ENCODE measurements around the gene TMEM63B. TPM values are rescaled to one million over a fixed set of nuclear protein-coding genes. Genes with fewer than 3 reads are reported as not detected.

TMEM63B gene
- total RNA-seq, 2 donors from 2014 or later: 64.6 to 65.2 TPM

- peak overlapping the region; percentile 22 for H3K4me3 Mint-ChIP-seq
- H3K36me3 Mint-ChIP-seq (ENCODE audit: low read depth): peaks cover 10% of the 10 kb centered on the region
- H3K4me1 Mint-ChIP-seq: peaks cover 17% of the 10 kb centered on the region
- Histone ChIP-seq H3K27me3 (ENCODE audit: control insufficient read depth, insufficient read depth, low read length, poor library complexity, severe bottlenecking) (no peaks in the 10 kb centered on the region), H3K9ac (ENCODE audit: extremely low read depth, low read length, poor library complexity, severe bottlenecking) (no peak overlapping the region), H3K4me3 (ENCODE audit: low read length) (no peak overlapping the region), H3K9me3 (ENCODE audit: control insufficient read depth, low read length) (no peaks in the 10 kb centered on the region), H3K27ac (ENCODE audit: low read depth, low read length) (no peak overlapping the region), H3K4me1 (ENCODE audit: control insufficient read depth, insufficient read depth, low read length) (no peaks in the 10 kb centered on the region), H3K36me3 (ENCODE audit: control insufficient read depth, insufficient read depth, low read length) (peaks cover 5% of the 10 kb centered on the region)
- peak; percentile 72 for DNase-seq
- 84 to 89% methylated on average over 6 to 9 of the region's 9 CpGs for WGBS, 2 experiments (ENCODE audit: insufficient coverage in 1 of 2, insufficient read length in 1 of 2)
- H3K9me3 Mint-ChIP-seq: no peaks in the 10 kb centered on the region
- H3K27me3 Mint-ChIP-seq (ENCODE audit: insufficient read depth): no peaks in the 10 kb centered on the region
- peak overlapping the region; percentile 32 for H3K27ac Mint-ChIP-seq
- TF ChIP-seq CTCF (conservative IDR thresholded peaks at IDR 0.05): no peak
These were observed 29.3 kb downstream of the TMEM63B start for GRCh38 chr6:44156494-44157151.

DNA sequence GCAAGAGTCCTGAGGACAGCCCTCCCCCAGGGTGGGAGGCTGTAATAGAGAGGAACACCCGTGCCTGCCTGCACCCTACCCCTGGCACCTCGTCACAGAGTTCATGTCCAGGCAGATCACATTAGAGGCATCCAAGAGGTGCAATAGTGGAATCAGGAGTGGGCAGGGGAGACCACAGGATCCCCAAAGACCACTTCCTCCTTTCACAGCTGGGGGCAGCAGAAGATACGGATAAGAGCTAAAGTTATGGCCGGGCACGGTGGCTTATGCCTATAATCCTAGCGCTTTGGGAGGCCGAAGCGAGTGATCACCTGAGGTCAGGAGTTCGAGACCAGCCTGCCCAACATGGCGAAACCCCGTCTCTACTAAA lies 29.8 kb downstream of the TMEM63B start:
- peaks cover 17% of the 10 kb centered on the region for H3K4me1 Mint-ChIP-seq
- H3K9ac ChIP-seq (ENCODE audit: extremely low read depth, low read length, poor library complexity, severe bottlenecking): no peak overlapping the region
- 87 to 90% methylated on average over 8 to 11 of the region's 11 CpGs for WGBS, 2 experiments (ENCODE audit: insufficient coverage in 1 of 2, insufficient read length in 1 of 2)
- H3K9me3 Mint-ChIP-seq: no peaks in the 10 kb centered on the region
- H3K27me3 ChIP-seq (ENCODE audit: control insufficient read depth, insufficient read depth, low read length, poor library complexity, severe bottlenecking): no peaks in the 10 kb centered on the region
- no peaks in the 10 kb centered on the region for H3K27me3 Mint-ChIP-seq (ENCODE audit: insufficient read depth)
- H3K36me3 ChIP-seq (ENCODE audit: control insufficient read depth, insufficient read depth, low read length): peaks cover 5% of the 10 kb centered on the region
- no peak overlapping the region for H3K27ac ChIP-seq (ENCODE audit: low read depth, low read length)
- no peaks in the 10 kb centered on the region for H3K9me3 ChIP-seq (ENCODE audit: control insufficient read depth, low read length)
- no peaks in the 10 kb centered on the region for H3K4me1 ChIP-seq (ENCODE audit: control insufficient read depth, insufficient read depth, low read length)
- peak overlapping the region; percentile 32 for H3K27ac Mint-ChIP-seq
- no peak for TF ChIP-seq CTCF (conservative IDR thresholded peaks at IDR 0.05)
- no peak for DNase-seq
- H3K4me3 Mint-ChIP-seq: no peak overlapping the region
- H3K36me3 Mint-ChIP-seq (ENCODE audit: low read depth): peaks cover 10% of the 10 kb centered on the region
- no peak overlapping the region for H3K4me3 ChIP-seq (ENCODE audit: low read length)

DNA sequence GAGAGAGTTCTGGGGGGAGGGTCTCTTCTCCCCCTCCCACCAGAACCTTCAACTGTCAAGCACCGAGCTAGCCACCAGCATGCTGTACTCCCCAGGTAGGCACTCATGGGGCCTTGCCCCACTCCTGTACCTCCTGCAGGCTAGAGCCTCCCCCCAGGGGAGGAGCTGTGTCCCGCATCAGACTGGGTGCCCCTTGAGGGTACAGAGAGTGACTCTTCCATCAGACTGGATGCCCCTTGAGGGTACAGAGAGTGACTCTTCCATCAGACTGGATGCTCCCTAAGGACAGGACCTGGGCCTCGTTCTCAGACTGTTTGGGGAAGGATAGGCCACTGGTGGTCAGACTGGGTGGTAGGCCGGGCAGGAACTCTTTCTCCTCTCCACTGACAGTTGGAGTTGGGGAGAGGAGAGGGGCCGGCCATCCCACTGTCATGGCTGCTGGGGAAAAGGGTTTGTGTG lies 31.4 kb downstream of the TMEM63B start, which contains the start of gene CAPN11:
Gene CAPN11 (plus strand): TSS at position 51 of the 459 bp plus-strand sequence. CDS start 29 bp downstream, at position 80.
- no peak for TF ChIP-seq CTCF (conservative IDR thresholded peaks at IDR 0.05)
- Histone ChIP-seq H3K27me3 (ENCODE audit: control insufficient read depth, insufficient read depth, low read length, poor library complexity, severe bottlenecking) (no peaks in the 10 kb centered on the region), H3K4me1 (ENCODE audit: control insufficient read depth, insufficient read depth, low read length) (no peaks in the 10 kb centered on the region), H3K4me3 (ENCODE audit: low read length) (no peak within 1 kb of the TSS), H3K9ac (ENCODE audit: extremely low read depth, low read length, poor library complexity, severe bottlenecking) (no peak within 1 kb of the TSS), H3K27ac (ENCODE audit: low read depth, low read length) (no peak within 1 kb of the TSS), H3K9me3 (ENCODE audit: control insufficient read depth, low read length) (no peaks in the 10 kb centered on the region), H3K36me3 (ENCODE audit: control insufficient read depth, insufficient read depth, low read length) (peaks cover 5% of the 10 kb centered on the region)
- H3K4me3 Mint-ChIP-seq: no peak within 1 kb of the TSS
- no peaks in the 10 kb centered on the region for H3K9me3 Mint-ChIP-seq
- H3K4me1 Mint-ChIP-seq: peaks cover 17% of the 10 kb centered on the region
- no peak for DNase-seq
- peaks cover 2% of the 10 kb centered on the region for H3K36me3 Mint-ChIP-seq (ENCODE audit: low read depth)
- H3K27me3 Mint-ChIP-seq (ENCODE audit: insufficient read depth): peaks cover 2% of the 10 kb centered on the region
- WGBS, 2 experiments (ENCODE audit: insufficient coverage in 1 of 2, insufficient read length in 1 of 2): 64 to 83% methylated on average over 2 to 5 of the region's 5 CpGs
- no peak within 1 kb of the TSS for H3K27ac Mint-ChIP-seq

All from endodermal cell (in vitro differentiated cells).